ENCODE data around the gene CD5L. TPM values are rescaled to one million over a fixed set of nuclear protein-coding genes. Genes with fewer than 3 reads are reported as not detected.
A peak's percentile ranks its signal among the peaks of the same experiment; 100 is the strongest.

The CD5L gene
- total RNA-seq, 3 donors from 2014 or later = not detected

- Mint-ChIP-seq H3K4me1 (ENCODE audit: low read depth) (no peaks in the 10 kb centered on the region), H3K4me3 (no peak overlapping the region), H3K9me3 (no peaks in the 10 kb centered on the region), H3K36me3 (ENCODE audit: insufficient read depth) (no peaks in the 10 kb centered on the region), H3K27me3 (ENCODE audit: low read depth) (peaks cover 4% of the 10 kb centered on the region)
- no peak for DNase-seq
- ATAC-seq = no peak
Measured at GRCh38 chr1:157833145-157833544, 8.5 kb downstream of the CD5L start.

GRCh38 chr1:157831968-157832626 lies 9.5 kb downstream of the CD5L start:
- Mint-ChIP-seq H3K4me1 (ENCODE audit: low read depth) (no peaks in the 10 kb centered on the region), H3K4me3 (no peak overlapping the region), H3K27me3 (ENCODE audit: low read depth) (peaks cover 4% of the 10 kb centered on the region), H3K9me3 (no peaks in the 10 kb centered on the region), H3K36me3 (ENCODE audit: insufficient read depth) (no peaks in the 10 kb centered on the region)
- ATAC-seq = peak; percentile 30 to 38
- DNase-seq = no peak

- no peaks in the 10 kb centered on the region for H3K9me3 Mint-ChIP-seq
- no peaks in the 10 kb centered on the region for H3K4me1 Mint-ChIP-seq (ENCODE audit: low read depth)
- ATAC-seq (no peak), DNase-seq (no peak)
- H3K4me3 Mint-ChIP-seq = no peak overlapping the region
- no peaks in the 10 kb centered on the region for H3K36me3 Mint-ChIP-seq (ENCODE audit: insufficient read depth)
- H3K27me3 Mint-ChIP-seq (ENCODE audit: low read depth) = peaks cover 4% of the 10 kb centered on the region
Measured at GRCh38 chr1:157830887-157831286, 10.7 kb downstream of the CD5L start.

- Mint-ChIP-seq H3K4me3 (no peak overlapping the region), H3K4me1 (ENCODE audit: low read depth) (no peaks in the 10 kb centered on the region), H3K36me3 (ENCODE audit: insufficient read depth) (no peaks in the 10 kb centered on the region), H3K9me3 (no peaks in the 10 kb centered on the region), H3K27me3 (ENCODE audit: low read depth) (peaks cover 4% of the 10 kb centered on the region)
- ATAC-seq (no peak), DNase-seq (no peak)
Measured at GRCh38 chr1:157829711-157830110, 11.9 kb downstream of the CD5L start.

GRCh38 chr1:157829210-157829609 lies 12.4 kb downstream of the CD5L start:
- Mint-ChIP-seq H3K9me3 (no peaks in the 10 kb centered on the region), H3K4me1 (ENCODE audit: low read depth) (no peaks in the 10 kb centered on the region), H3K4me3 (no peak overlapping the region), H3K36me3 (ENCODE audit: insufficient read depth) (no peaks in the 10 kb centered on the region), H3K27me3 (ENCODE audit: low read depth) (peaks cover 4% of the 10 kb centered on the region)
- ATAC-seq (no peak), DNase-seq (no peak)

GRCh38 chr1:157820299-157820698 lies 21.3 kb downstream of the CD5L start:
- no peaks in the 10 kb centered on the region for H3K9me3 Mint-ChIP-seq
- no peak for DNase-seq
- H3K36me3 Mint-ChIP-seq (ENCODE audit: insufficient read depth) = no peaks in the 10 kb centered on the region
- H3K27me3 Mint-ChIP-seq (ENCODE audit: low read depth) = no peaks in the 10 kb centered on the region
- no peak overlapping the region for H3K4me3 Mint-ChIP-seq
- no peak for ATAC-seq
- H3K4me1 Mint-ChIP-seq (ENCODE audit: low read depth) = no peaks in the 10 kb centered on the region

- ATAC-seq (no peak), DNase-seq (no peak)
- Mint-ChIP-seq H3K36me3 (ENCODE audit: insufficient read depth) (no peaks in the 10 kb centered on the region), H3K4me3 (no peak within 1 kb of the TSS), H3K9me3 (no peaks in the 10 kb centered on the region), H3K4me1 (ENCODE audit: low read depth) (no peaks in the 10 kb centered on the region), H3K27me3 (ENCODE audit: low read depth) (no peaks in the 10 kb centered on the region)
Measured at GRCh38 chr1:157819896-157820295, 21.7 kb downstream of the CD5L start, which contains the start of gene FCRL1. Gene FCRL1, minus strand, starts transcription at chr1:157820120. Its CDS starts 83 bp downstream, at chr1:157820037.

- H3K27me3 Mint-ChIP-seq (ENCODE audit: low read depth) = no peaks in the 10 kb centered on the region
- DNase-seq = no peak
- no peaks in the 10 kb centered on the region for H3K36me3 Mint-ChIP-seq (ENCODE audit: insufficient read depth)
- no peaks in the 10 kb centered on the region for H3K4me1 Mint-ChIP-seq (ENCODE audit: low read depth)
- H3K9me3 Mint-ChIP-seq = no peaks in the 10 kb centered on the region
- H3K4me3 Mint-ChIP-seq = no peak overlapping the region
- ATAC-seq = no peak
Measured at GRCh38 chr1:157819215-157819614, 22.4 kb downstream of the CD5L start.

- peaks cover 8% of the 10 kb centered on the region for H3K9me3 Mint-ChIP-seq
- no peaks in the 10 kb centered on the region for H3K36me3 Mint-ChIP-seq (ENCODE audit: insufficient read depth)
- H3K4me1 Mint-ChIP-seq (ENCODE audit: low read depth) = no peaks in the 10 kb centered on the region
- no peak overlapping the region for H3K4me3 Mint-ChIP-seq
- DNase-seq = no peak
- H3K27me3 Mint-ChIP-seq (ENCODE audit: low read depth) = peaks cover 4% of the 10 kb centered on the region
- ATAC-seq = no peak
Measured at GRCh38 chr1:157813269-157813668, 28.3 kb downstream of the CD5L start.

GRCh38 chr1:157806431-157807149 lies 35.0 kb downstream of the CD5L start:
- Mint-ChIP-seq H3K9me3 (no peaks in the 10 kb centered on the region), H3K36me3 (ENCODE audit: insufficient read depth) (no peaks in the 10 kb centered on the region), H3K4me1 (ENCODE audit: low read depth) (no peaks in the 10 kb centered on the region), H3K4me3 (no peak overlapping the region), H3K27me3 (ENCODE audit: low read depth) (peaks cover 4% of the 10 kb centered on the region)
- DNase-seq (no peak), ATAC-seq (no peak)

GRCh38 chr1:157803851-157804250 lies 37.8 kb downstream of the CD5L start:
- H3K4me1 Mint-ChIP-seq (ENCODE audit: low read depth) = no peaks in the 10 kb centered on the region
- no peak for ATAC-seq
- no peaks in the 10 kb centered on the region for H3K9me3 Mint-ChIP-seq
- H3K27me3 Mint-ChIP-seq (ENCODE audit: low read depth) = peaks cover 6% of the 10 kb centered on the region
- DNase-seq = no peak
- no peaks in the 10 kb centered on the region for H3K36me3 Mint-ChIP-seq (ENCODE audit: insufficient read depth)
- no peak overlapping the region for H3K4me3 Mint-ChIP-seq

- Mint-ChIP-seq H3K4me3 (no peak overlapping the region), H3K9me3 (no peaks in the 10 kb centered on the region), H3K36me3 (ENCODE audit: insufficient read depth) (no peaks in the 10 kb centered on the region), H3K27me3 (ENCODE audit: low read depth) (peaks cover 2% of the 10 kb centered on the region), H3K4me1 (ENCODE audit: low read depth) (no peaks in the 10 kb centered on the region)
- ATAC-seq = no peak
- no peak for DNase-seq
Measured at GRCh38 chr1:157799996-157800395, 41.6 kb downstream of the CD5L start.

- peaks cover 2% of the 10 kb centered on the region for H3K27me3 Mint-ChIP-seq (ENCODE audit: low read depth)
- no peaks in the 10 kb centered on the region for H3K36me3 Mint-ChIP-seq (ENCODE audit: insufficient read depth)
- no peak overlapping the region for H3K4me3 Mint-ChIP-seq
- peaks cover 3% of the 10 kb centered on the region for H3K9me3 Mint-ChIP-seq
- DNase-seq (no peak), ATAC-seq (no peak)
- no peaks in the 10 kb centered on the region for H3K4me1 Mint-ChIP-seq (ENCODE audit: low read depth)
Measured at GRCh38 chr1:157798211-157798610, 43.4 kb downstream of the CD5L start.

GRCh38 chr1:157785248-157785647 lies 56.4 kb downstream of the CD5L start:
- ATAC-seq = no peak
- DNase-seq = no peak
- Mint-ChIP-seq H3K27me3 (ENCODE audit: low read depth) (peaks cover 9% of the 10 kb centered on the region), H3K4me1 (ENCODE audit: low read depth) (peaks cover 8% of the 10 kb centered on the region), H3K9me3 (peaks cover 12% of the 10 kb centered on the region), H3K36me3 (ENCODE audit: insufficient read depth) (no peaks in the 10 kb centered on the region), H3K4me3 (no peak overlapping the region)

GRCh38 chr1:157784801-157785200 lies 56.8 kb downstream of the CD5L start:
- no peak for ATAC-seq
- Mint-ChIP-seq H3K36me3 (ENCODE audit: insufficient read depth) (no peaks in the 10 kb centered on the region), H3K4me1 (ENCODE audit: low read depth) (peaks cover 8% of the 10 kb centered on the region), H3K27me3 (ENCODE audit: low read depth) (peaks cover 9% of the 10 kb centered on the region), H3K9me3 (peaks cover 9% of the 10 kb centered on the region), H3K4me3 (no peak overlapping the region)
- DNase-seq = no peak
